K562 (cell line): Measurements from ENCODE around the gene NSUN2.

Source experiments
- CBX3 ChIP-seq, 2 experiments: IDR thresholded peaks; 1 replicate in 1 of 2; 2 replicates in 1 of 2; pipeline ENCODE4 v1.6.1; 2012; ENCODE audit warnings: inconsistent platforms in 2 of 2, low read length in 2 of 2, borderline replicate concordance in 1 of 2, control low read depth in 1 of 2
- EZH2 ChIP-seq: IDR thresholded peaks from 2 replicates; pipeline ENCODE4 v1.6.1; 2012; ENCODE audit warnings: low read depth, mild to moderate bottlenecking, inconsistent platforms, low read length, borderline replicate concordance
- HIVEP1 ChIP-seq: fragments of 250-450 bp; sonication (Bioruptor Pico); IDR thresholded peaks from 2 replicates; pipeline ENCODE4 v1.4.0; 2020; ENCODE audit warnings: mild to moderate bottlenecking
- L3MBTL2 ChIP-seq: fragments of 450-650 bp; IDR thresholded peaks from 2 replicates; pipeline ENCODE4 v1.6.1; 2016; ENCODE audit warnings: mild to moderate bottlenecking, moderate library complexity

DNA sequence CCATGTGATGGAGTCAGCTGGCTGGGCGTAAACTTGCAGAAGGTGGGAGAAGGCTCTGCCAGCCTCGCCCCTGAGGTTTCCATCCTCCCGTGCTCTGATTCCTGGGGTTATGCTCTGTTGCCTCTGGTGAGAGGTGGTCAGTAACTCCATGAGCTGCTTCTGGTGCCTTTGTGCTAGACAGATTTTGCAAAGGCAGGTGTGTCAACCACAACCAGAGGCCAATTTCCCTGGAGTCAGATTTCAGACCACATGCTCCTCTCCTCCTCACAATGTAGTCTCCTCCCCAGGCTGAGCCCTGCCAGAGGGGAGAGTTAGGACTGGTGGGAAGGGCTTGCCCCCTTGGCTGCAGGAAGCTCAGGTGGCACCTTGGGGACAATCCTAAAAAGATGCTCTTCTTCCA lies 41.6 kb upstream of the NSUN2 start:
- no peak for TF ChIP-seq CBX3 (IDR thresholded peaks at IDR 0.05; ENCODE audit: borderline replicate concordance in 1 of 2, low read length in 2 of 2)
- no peak for TF ChIP-seq EZH2
- no peak for TF ChIP-seq HIVEP1 (CRISPR knock-in tag)
- no peak for TF ChIP-seq L3MBTL2
